Large intestine (tissue), 3 donors: ENCODE data around the gene DLG1. TPM values are rescaled to one million over a fixed set of nuclear protein-coding genes. Genes with fewer than 3 reads are reported as not detected.

Experiments used
- DNase-seq, 2 donors: peaks; one replicate each; pipeline versions ENCODE4 v3.0.0 to v3.0.0-alpha.2; 2013
- H3K27ac ChIP-seq: one replicate; pipeline ENCODE4 v1.5.1; 2013; ENCODE audit warnings: low read length
- H3K27me3 ChIP-seq: 2 replicates; pipeline ENCODE4 v1.6.1; 2013; ENCODE audit warnings: low read length; ENCODE audit not compliant: control insufficient read depth, insufficient read depth
- H3K36me3 ChIP-seq: 2 replicates; pipeline ENCODE4 v1.6.1; 2013; ENCODE audit warnings: low read length; ENCODE audit not compliant: control insufficient read depth, insufficient read depth
- H3K4me1 ChIP-seq: one replicate; pipeline ENCODE4 v1.6.1; 2013; ENCODE audit warnings: low read length; ENCODE audit not compliant: control insufficient read depth, insufficient read depth
- H3K4me3 ChIP-seq: one replicate; pipeline ENCODE4 v1.5.1; 2013; ENCODE audit warnings: low read length
- H3K9me3 ChIP-seq: one replicate; pipeline ENCODE4 v1.6.1; 2013; ENCODE audit warnings: mild to moderate bottlenecking, low read depth, low read length, moderate library complexity; ENCODE audit not compliant: control insufficient read depth
- WGBS: methylation state at CpG from one replicate; pipeline ENCODE4 v1.1.5; 2013; ENCODE audit warnings: low lambda C conversion rate; ENCODE audit not compliant: insufficient coverage; 5-methylcytosine and 5-hydroxymethylcytosine counted together
- polyA plus RNA-seq: library from polyadenylated mRNA; unstranded; fragments of 120-200 nt; gene quantifications from one replicate; pipeline ENCODE4 v1.2.1, GENCODE V29; 2013

Gene DLG1
- polyA plus RNA-seq, 1 donor = 74.5 TPM

- Histone ChIP-seq H3K9me3 (no peaks in the 10 kb centered on the region), H3K4me3 (no peak overlapping the region), H3K4me1 (peaks cover 9% of the 10 kb centered on the region), H3K27me3 (no peaks in the 10 kb centered on the region), H3K36me3 (no peaks in the 10 kb centered on the region), H3K27ac (no peak overlapping the region)
- DNase-seq = no peak
- 80% methylated on average over 1 of the region's 3 CpGs for WGBS
Observed at GRCh38 chr3:197302696-197303341, 4.4 kb upstream of the DLG1 start.

DNA sequence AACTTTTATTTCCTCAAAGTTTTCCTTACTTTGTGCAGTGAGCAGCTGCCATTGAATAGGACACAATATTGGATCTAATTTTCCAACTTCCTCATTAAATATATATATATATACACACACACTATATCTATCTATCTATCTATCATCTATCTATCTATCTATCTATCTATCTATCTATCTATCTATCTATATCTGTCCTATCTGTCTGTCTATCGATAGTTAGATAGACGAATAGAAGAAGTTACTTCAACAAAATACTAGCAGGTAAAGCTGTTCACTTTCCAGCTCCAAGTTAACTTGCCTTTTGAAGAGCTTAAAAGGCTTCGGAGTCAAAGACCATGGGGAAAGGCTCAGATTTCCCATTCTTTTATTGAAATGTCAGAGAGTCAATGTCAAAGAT, 3.6 kb upstream of the DLG1 start:
- no peak overlapping the region for H3K27ac ChIP-seq
- no peaks in the 10 kb centered on the region for H3K9me3 ChIP-seq
- H3K4me1 ChIP-seq = peaks cover 9% of the 10 kb centered on the region
- H3K27me3 ChIP-seq = no peaks in the 10 kb centered on the region
- no peak for DNase-seq
- 83% methylated on average over 1 of the region's 3 CpGs for WGBS
- no peak overlapping the region for H3K4me3 ChIP-seq
- no peaks in the 10 kb centered on the region for H3K36me3 ChIP-seq

DNA sequence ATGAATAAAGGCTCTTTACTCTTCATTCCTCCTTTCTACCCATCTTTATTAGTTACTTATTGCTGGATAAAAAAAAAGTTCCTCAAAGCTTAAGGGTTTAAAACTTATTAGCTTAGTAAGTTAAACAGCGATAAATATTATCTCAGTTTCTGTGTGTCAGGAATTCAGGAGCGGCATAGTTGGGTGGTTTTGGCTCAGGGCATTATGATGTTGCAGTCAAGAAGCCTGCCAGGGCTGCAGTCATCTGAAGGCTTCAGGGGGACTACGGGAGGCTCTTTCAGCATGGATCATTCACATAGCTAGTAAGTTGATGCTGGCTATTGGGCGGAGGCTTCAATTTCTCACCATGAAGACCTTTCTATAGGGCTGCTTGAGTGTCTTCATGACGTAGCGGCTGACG, 1.9 kb upstream of the DLG1 start:
- DNase-seq = no peak
- H3K27ac ChIP-seq = no peak overlapping the region

DNA sequence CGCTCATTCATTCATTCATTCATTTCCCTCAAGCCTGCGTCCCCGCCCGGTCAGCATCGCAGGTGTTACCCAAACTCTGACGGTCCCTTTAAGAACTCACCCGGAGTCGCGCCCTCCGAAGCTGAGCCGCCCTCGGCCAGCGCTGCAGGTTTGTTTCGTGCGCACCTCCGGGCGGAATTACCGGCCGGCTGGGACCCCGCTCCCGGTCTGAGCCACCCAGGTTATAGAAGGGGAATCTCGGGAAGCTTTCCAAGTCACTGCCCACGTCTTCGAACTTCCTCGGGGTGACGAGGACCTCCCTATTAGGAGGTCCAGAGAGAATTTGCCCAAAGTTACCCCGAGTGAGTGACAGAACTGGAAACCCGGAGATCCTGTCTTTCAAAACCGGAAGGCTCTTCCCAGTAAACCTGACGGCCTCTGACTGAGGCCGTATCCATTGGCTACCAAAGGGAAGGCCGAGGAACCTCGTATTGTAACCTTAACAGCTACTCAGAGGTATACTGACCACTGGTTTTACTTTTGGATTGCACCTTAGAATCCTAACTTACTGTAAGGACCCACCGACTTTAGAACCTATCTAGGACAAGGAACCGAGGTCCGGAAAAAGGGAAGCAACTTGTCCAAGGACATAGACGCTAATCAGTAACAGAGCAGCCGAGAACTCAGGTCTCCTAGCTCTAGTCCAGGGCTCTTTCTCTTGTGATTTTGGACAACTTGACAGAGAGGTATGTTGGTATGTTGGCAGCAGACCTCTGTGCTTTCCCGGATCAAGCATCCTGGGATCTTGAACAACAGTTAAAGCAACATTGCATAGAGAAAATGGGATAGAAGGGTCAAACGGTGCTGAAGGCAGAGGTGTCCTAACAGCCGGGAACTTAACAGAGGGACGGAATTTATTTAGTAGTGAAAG, 788 bp upstream of the DLG1 start:
- peaks cover 11% of the 10 kb centered on the region for H3K36me3 ChIP-seq
- peaks cover 9% of the 10 kb centered on the region for H3K4me1 ChIP-seq
- H3K4me3 ChIP-seq = peak overlapping the region; percentile 84
- H3K9me3 ChIP-seq = no peaks in the 10 kb centered on the region
- peak overlapping the region; percentile 89 for H3K27ac ChIP-seq
- DNase-seq = peak; percentile 40 to 72
- 14% methylated on average over 3 of the region's 42 CpGs for WGBS
- H3K27me3 ChIP-seq = no peaks in the 10 kb centered on the region

More for the DNA sequence above, 1.9 kb upstream of the DLG1 start:
- Histone ChIP-seq H3K4me3 (no peak overlapping the region), H3K9me3 (no peaks in the 10 kb centered on the region), H3K27me3 (no peaks in the 10 kb centered on the region), H3K4me1 (peaks cover 9% of the 10 kb centered on the region), H3K36me3 (peaks cover 5% of the 10 kb centered on the region)
- no CpG with 5 or more reads among the region's 7 CpGs for WGBS

DNA sequence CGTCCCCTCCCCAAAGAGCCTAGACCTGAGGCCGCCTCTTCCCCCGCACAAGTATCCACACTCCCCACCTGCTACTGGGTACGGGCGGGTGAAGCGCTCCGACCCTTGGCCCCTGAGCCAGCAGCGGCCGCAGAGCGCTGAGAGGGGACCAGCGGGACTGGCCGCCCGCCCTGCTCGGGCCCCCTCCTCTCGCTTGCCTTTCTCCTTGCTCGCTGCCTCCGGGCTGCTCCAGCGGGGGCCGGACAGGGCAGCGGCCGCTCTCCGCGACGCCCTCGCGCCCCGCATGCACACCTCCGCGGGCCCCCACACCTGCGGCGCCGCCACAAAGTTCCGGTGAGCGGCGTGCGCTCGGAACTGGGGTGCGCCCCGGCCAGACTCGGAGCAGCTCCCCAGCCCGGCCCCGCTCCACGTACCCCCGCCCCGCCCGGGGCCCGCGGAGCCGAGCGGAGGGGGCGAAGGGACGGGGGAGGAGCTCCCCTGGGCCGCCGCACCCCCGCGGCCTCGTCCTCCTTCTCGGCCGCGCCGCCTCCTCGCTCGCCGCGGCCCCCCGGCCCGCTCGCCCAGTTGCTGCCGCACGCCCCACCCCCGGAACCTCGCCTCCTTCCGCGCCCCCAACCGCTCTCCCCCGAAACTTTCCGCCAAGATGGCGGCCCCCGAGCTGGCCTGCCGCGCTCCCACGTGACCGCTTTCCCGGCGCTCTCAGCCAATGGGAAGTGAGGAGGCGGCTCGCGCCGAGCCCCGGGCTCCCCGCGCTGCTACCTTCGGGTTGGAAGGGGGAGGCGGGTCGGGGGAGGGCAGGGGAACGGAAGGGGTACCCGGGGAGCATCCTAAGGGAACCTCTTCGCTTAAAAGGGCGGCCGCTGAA, 704 bp downstream of the DLG1 start:
- peak overlapping the region; percentile 84 for H3K4me3 ChIP-seq
- peak overlapping the region; percentile 89 for H3K27ac ChIP-seq
- H3K9me3 ChIP-seq = no peaks in the 10 kb centered on the region
- no peaks in the 10 kb centered on the region for H3K27me3 ChIP-seq
- no CpG with 5 or more reads among the region's 100 CpGs for WGBS
- H3K4me1 ChIP-seq = peaks cover 14% of the 10 kb centered on the region
- peak; percentile 86 to 95 for DNase-seq
- peaks cover 11% of the 10 kb centered on the region for H3K36me3 ChIP-seq

DNA sequence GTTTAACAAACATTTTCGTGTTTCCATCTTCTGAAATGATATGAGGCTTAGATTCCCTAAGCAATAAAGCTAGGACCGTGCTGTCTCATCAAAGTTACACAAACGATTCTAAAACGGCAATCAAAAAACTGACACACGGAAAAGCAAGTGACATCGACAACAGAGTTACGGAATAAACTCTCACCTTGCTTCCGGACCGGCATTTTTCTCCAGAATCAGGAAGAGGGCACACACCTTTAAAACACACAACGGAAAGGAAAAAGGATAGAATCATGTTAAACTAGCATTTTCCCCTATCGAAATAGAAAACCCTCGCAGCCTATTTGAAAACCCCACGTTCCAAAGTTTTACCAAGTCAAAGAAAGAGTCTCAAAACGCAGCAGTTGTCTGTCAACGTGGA, 1.4 kb downstream of the DLG1 start:
- H3K4me3 ChIP-seq = peak overlapping the region; percentile 84
- H3K9me3 ChIP-seq = no peaks in the 10 kb centered on the region
- peak overlapping the region; percentile 89 for H3K27ac ChIP-seq
- no peaks in the 10 kb centered on the region for H3K27me3 ChIP-seq
- peaks cover 15% of the 10 kb centered on the region for H3K36me3 ChIP-seq
- H3K4me1 ChIP-seq = peaks cover 14% of the 10 kb centered on the region
- peak in 1 of 2 donors; percentile 38 for DNase-seq
- WGBS = 10% methylated on average over 2 of the region's 15 CpGs

GRCh38 chr3:197296545-197296944, 1.9 kb downstream of the DLG1 start:
- H3K4me3 ChIP-seq = peak overlapping the region; percentile 84
- no peak overlapping the region for H3K27ac ChIP-seq
- H3K27me3 ChIP-seq = no peaks in the 10 kb centered on the region
- DNase-seq = no peak
- peaks cover 18% of the 10 kb centered on the region for H3K36me3 ChIP-seq
- peaks cover 14% of the 10 kb centered on the region for H3K4me1 ChIP-seq
- H3K9me3 ChIP-seq = no peaks in the 10 kb centered on the region
- WGBS = 50% methylated on average over 2 of the region's 2 CpGs

DNA sequence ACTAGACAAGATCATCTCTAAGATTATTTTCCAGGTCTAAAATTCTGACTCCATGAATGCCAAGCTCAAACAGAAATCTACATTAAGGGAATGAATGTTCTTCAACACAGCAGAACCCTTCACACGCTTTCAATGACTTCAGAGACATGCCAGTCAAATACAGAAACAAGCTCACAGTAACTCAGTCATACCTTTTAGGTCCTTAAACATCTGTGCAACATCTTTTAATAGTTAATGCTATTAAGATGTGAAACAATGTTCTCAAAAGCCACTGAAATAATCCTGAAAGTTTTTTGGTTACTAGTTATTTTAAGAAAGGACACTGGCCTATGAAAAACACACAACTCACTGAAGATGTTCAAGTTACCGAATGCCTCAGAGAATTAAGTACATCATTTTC, 2.5 kb downstream of the DLG1 start:
- H3K36me3 ChIP-seq = peaks cover 18% of the 10 kb centered on the region
- no peak for DNase-seq
- no peaks in the 10 kb centered on the region for H3K9me3 ChIP-seq
- no peaks in the 10 kb centered on the region for H3K27me3 ChIP-seq
- H3K27ac ChIP-seq = no peak overlapping the region
- no CpG with 5 or more reads among the region's 2 CpGs for WGBS
- H3K4me1 ChIP-seq = peaks cover 14% of the 10 kb centered on the region
- no peak overlapping the region for H3K4me3 ChIP-seq

- no peak overlapping the region for H3K27ac ChIP-seq
- peaks cover 26% of the 10 kb centered on the region for H3K36me3 ChIP-seq
- H3K4me1 ChIP-seq = peaks cover 5% of the 10 kb centered on the region
- no peaks in the 10 kb centered on the region for H3K9me3 ChIP-seq
- DNase-seq = peak in 1 of 2 donors; percentile 42
- 61% methylated on average over 3 of the region's 4 CpGs for WGBS
- H3K4me3 ChIP-seq = no peak overlapping the region
- no peaks in the 10 kb centered on the region for H3K27me3 ChIP-seq
Observed at GRCh38 chr3:197293605-197294237, 4.7 kb downstream of the DLG1 start.

DNA sequence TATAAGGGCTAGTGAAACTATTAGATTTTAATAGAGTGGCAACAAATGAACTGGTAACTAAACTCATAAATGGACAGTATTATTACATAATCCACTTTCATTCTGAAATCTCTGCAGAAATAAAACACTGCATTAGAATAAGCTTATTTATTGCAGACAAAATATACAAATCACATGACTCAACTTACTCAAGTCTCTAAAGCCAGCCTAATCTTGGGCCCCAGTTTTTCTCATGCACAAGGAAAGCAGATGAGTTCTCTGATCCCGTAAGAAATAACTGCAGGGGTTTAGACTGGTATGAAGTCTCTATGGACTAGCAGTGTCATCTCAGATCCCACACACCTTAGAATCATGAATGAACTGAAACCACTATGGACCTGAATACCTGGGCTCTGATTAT, 5.8 kb downstream of the DLG1 start:
- Histone ChIP-seq H3K4me1 (peaks cover 5% of the 10 kb centered on the region), H3K36me3 (peaks cover 28% of the 10 kb centered on the region), H3K4me3 (no peak overlapping the region), H3K27ac (no peak overlapping the region), H3K27me3 (no peaks in the 10 kb centered on the region), H3K9me3 (no peaks in the 10 kb centered on the region)
- WGBS = no CpG with 5 or more reads among the region's 1 CpG
- DNase-seq = no peak
